ENCODE data around the gene MRPS10. TPM values are rescaled to one million over a fixed set of nuclear protein-coding genes. Genes with fewer than 3 reads are reported as not detected.
"Not testable (repeated sequence)": the region's sequence is repeated elsewhere in the genome, so short reads cannot be mapped to it uniquely, and the experiment has no call there.

Gene MRPS10
- polyA plus RNA-seq, 3 donors: 9.2 to 33.0 (median 31.4) TPM

- Histone ChIP-seq H3K36me3 (replicated peaks in 1 of 2; ENCODE audit: control insufficient read depth in 1 of 2, insufficient read depth in 2 of 2, low read length in 2 of 2) (peaks cover 71 to 87% of the 10 kb centered on the region in 2 donors), H3K4me1 (ENCODE audit: control insufficient read depth in 1 of 2, insufficient read depth in 2 of 2, low read length in 2 of 2) (no peaks in the 10 kb centered on the region), H3K4me3 (replicated peaks in 1 of 3; ENCODE audit: low read depth in 2 of 3, low read length in 3 of 3) (no peak overlapping the region), H2AFZ (ENCODE audit: insufficient read depth, low read depth, low read length, poor library complexity, severe bottlenecking) (no peak overlapping the region), H3K27ac (ENCODE audit: low read depth in 1 of 2, low read length in 2 of 2) (no peak overlapping the region), H3K4me2 (replicated peaks; ENCODE audit: extremely low read depth, low read length, poor library complexity, severe bottlenecking) (no peak overlapping the region), H3K79me2 (ENCODE audit: insufficient read depth, low read length) (peaks cover 15% of the 10 kb centered on the region), H4K20me1 (ENCODE audit: insufficient read depth, low read length) (no peaks in the 10 kb centered on the region), H3K9me3 (replicated peaks in 1 of 2; ENCODE audit: control insufficient read depth in 1 of 2, insufficient read depth in 1 of 2, low read length in 2 of 2) (no peaks in the 10 kb centered on the region), H3K27me3 (ENCODE audit: control insufficient read depth in 2 of 2, insufficient read depth in 2 of 2, low read length in 2 of 2) (no peaks in the 10 kb centered on the region), H3K9ac (ENCODE audit: insufficient read depth, low read length, poor library complexity, severe bottlenecking) (no peak overlapping the region)
- H3K27ac Mint-ChIP-seq: no peak overlapping the region
- H3K36me3 Mint-ChIP-seq: peaks cover 60 to 76% of the 10 kb centered on the region in 2 donors
- intact Hi-C loops (cut with micrococcal nuclease): loop anchor here in 1 of 2 donors (10.0 kb wide), 1 partner anchor 426 kb away; the partner anchor contains the start of genes PRICKLE4 and TOMM6
- H3K27me3 Mint-ChIP-seq (ENCODE audit: low read depth in 3 of 3): no peaks in the 10 kb centered on the region
- no CpG with 5 or more reads among the region's 1 CpG for WGBS (ENCODE audit: insufficient coverage)
- no peak for DNase-seq
- TF ChIP-seq, protein P1, sequence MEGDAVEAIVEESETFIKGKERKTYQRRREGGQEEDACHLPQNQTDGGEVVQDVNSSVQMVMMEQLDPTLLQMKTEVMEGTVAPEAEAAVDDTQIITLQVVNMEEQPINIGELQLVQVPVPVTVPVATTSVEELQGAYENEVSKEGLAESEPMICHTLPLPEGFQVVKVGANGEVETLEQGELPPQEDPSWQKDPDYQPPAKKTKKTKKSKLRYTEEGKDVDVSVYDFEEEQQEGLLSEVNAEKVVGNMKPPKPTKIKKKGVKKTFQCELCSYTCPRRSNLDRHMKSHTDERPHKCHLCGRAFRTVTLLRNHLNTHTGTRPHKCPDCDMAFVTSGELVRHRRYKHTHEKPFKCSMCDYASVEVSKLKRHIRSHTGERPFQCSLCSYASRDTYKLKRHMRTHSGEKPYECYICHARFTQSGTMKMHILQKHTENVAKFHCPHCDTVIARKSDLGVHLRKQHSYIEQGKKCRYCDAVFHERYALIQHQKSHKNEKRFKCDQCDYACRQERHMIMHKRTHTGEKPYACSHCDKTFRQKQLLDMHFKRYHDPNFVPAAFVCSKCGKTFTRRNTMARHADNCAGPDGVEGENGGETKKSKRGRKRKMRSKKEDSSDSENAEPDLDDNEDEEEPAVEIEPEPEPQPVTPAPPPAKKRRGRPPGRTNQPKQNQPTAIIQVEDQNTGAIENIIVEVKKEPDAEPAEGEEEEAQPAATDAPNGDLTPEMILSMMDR (IDR thresholded peaks at IDR 0.05): no peak
- no peaks in the 10 kb centered on the region for H3K9me3 Mint-ChIP-seq
- peaks cover 4% of the 10 kb centered on the region for H3K4me1 Mint-ChIP-seq
- no peak overlapping the region for H3K4me3 Mint-ChIP-seq
Measured at GRCh38 chr6:42210551-42210950, 7.1 kb downstream of the MRPS10 start.

DNA sequence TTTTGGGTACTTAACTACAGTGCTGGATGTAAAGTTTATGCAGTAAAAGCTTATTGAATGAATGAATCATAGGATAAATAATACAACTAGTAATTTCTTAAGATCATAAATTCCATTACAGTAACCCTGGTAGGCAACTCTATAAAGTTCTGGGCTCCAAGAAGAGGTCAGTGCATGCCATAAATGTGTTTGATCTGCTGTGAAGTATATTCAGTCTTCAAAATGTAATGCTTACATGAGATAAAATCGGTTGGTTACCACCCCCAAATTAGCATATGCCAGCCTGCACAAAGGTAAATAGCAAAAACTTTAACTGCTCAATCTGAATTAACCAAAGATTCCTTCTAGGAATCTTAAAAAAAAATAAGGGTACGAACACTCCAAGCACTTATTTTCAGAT lies 10.1 kb downstream of the MRPS10 start:
- peaks cover 70 to 95% of the 10 kb centered on the region in 2 donors for H3K36me3 ChIP-seq (replicated peaks in 1 of 2; ENCODE audit: control insufficient read depth in 1 of 2, insufficient read depth in 2 of 2, low read length in 2 of 2)
- no CpG with 5 or more reads among the region's 2 CpGs for WGBS (ENCODE audit: insufficient coverage)
- intact Hi-C loops (cut with micrococcal nuclease); H3K9me3 Mint-ChIP-seq; H3K4me1 ChIP-seq (ENCODE audit: control insufficient read depth in 1 of 2, insufficient read depth in 2 of 2, low read length in 2 of 2); H4K20me1 ChIP-seq (ENCODE audit: insufficient read depth, low read length); H3K27ac Mint-ChIP-seq; H3K27ac ChIP-seq (ENCODE audit: low read depth in 1 of 2, low read length in 2 of 2); H2AFZ ChIP-seq (ENCODE audit: insufficient read depth, low read depth, low read length, poor library complexity, severe bottlenecking); H3K4me3 Mint-ChIP-seq; H3K9me3 ChIP-seq (replicated peaks in 1 of 2; ENCODE audit: control insufficient read depth in 1 of 2, insufficient read depth in 1 of 2, low read length in 2 of 2); H3K4me1 Mint-ChIP-seq; H3K27me3 ChIP-seq (ENCODE audit: control insufficient read depth in 2 of 2, insufficient read depth in 2 of 2, low read length in 2 of 2); H3K27me3 Mint-ChIP-seq (ENCODE audit: low read depth in 3 of 3); H3K4me3 ChIP-seq (replicated peaks in 1 of 3; ENCODE audit: low read depth in 2 of 3, low read length in 3 of 3); H3K79me2 ChIP-seq (ENCODE audit: insufficient read depth, low read length); H3K9ac ChIP-seq (ENCODE audit: insufficient read depth, low read length, poor library complexity, severe bottlenecking); H3K4me2 ChIP-seq (replicated peaks; ENCODE audit: extremely low read depth, low read length, poor library complexity, severe bottlenecking); DNase-seq: not testable (repeated sequence)
- H3K36me3 Mint-ChIP-seq: peaks cover 63 to 77% of the 10 kb centered on the region in 2 donors
